ENCODE results near the gene MLPH. TPM values are rescaled to one million over a fixed set of nuclear protein-coding genes. Genes with fewer than 3 reads are reported as not detected.

Gene MLPH
- total RNA-seq, 1 experiment from 2014 or later: 237 TPM

DNA sequence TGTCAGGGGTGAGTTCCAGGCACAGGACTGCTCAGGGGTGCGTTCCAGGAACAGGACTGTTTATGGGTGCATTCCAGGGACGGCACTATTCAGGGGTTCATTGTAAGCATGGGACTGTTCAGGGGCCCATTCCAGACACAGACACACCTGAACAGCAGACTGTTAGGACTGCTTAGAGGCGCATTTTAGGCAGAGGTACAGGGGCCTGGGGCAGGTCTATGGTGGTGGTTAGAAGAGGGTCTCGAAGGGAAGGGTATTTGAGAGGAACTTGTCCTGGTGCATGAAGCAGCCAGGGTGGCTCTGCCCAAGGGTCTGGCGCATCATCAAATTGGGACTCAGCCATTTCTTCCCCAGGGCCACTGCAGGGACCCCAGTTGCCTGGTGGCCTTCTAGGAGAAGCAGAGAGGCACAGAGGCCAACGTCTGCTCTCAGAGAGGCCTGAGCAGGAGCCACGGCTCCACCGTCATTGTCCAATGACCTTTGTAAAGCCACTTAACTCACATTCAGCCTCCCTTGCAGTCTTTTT lies 14.8 kb upstream of the MLPH start:
- H3K36me3 ChIP-seq (ENCODE audit: low read depth): no peaks in the 10 kb centered on the region
- H3F3A ChIP-seq (ENCODE audit: insufficient read depth, low read depth): peaks cover 6% of the 10 kb centered on the region; the same call in 1 of the 2 replicates
- TF ChIP-seq EZH2 (IDR thresholded peaks at IDR 0.05; ENCODE audit: low read depth): no peak
- TF ChIP-seq, protein P1, sequence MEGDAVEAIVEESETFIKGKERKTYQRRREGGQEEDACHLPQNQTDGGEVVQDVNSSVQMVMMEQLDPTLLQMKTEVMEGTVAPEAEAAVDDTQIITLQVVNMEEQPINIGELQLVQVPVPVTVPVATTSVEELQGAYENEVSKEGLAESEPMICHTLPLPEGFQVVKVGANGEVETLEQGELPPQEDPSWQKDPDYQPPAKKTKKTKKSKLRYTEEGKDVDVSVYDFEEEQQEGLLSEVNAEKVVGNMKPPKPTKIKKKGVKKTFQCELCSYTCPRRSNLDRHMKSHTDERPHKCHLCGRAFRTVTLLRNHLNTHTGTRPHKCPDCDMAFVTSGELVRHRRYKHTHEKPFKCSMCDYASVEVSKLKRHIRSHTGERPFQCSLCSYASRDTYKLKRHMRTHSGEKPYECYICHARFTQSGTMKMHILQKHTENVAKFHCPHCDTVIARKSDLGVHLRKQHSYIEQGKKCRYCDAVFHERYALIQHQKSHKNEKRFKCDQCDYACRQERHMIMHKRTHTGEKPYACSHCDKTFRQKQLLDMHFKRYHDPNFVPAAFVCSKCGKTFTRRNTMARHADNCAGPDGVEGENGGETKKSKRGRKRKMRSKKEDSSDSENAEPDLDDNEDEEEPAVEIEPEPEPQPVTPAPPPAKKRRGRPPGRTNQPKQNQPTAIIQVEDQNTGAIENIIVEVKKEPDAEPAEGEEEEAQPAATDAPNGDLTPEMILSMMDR (conservative IDR thresholded peaks at IDR 0.05): no peak
- H3K79me2 ChIP-seq (ENCODE audit: low read depth): no peaks in the 10 kb centered on the region
- POLR2A ChIA-PET (ENCODE audit: unreplicated experiment): no interaction called here
- DNase-seq: no peak
- no peak overlapping the region for H3K4me3 ChIP-seq
- no peaks in the 10 kb centered on the region; the same call in 1 of the 2 replicates for H3K9me2 ChIP-seq (ENCODE audit: insufficient read depth)
- H3K4me1 ChIP-seq (replicated peaks; ENCODE audit: insufficient read depth): peaks cover 27% of the 10 kb centered on the region
- no peak overlapping the region for H3K27ac ChIP-seq
- H3K4me2 ChIP-seq: no peak overlapping the region
- no peak overlapping the region for H2AFZ ChIP-seq
- H3K27me3 ChIP-seq (ENCODE audit: insufficient read depth, low read depth): no peaks in the 10 kb centered on the region
- H3K9me3 ChIP-seq (ENCODE audit: insufficient read depth, low read depth): no peaks in the 10 kb centered on the region
- H4K20me1 ChIP-seq (ENCODE audit: insufficient read depth): no peaks in the 10 kb centered on the region
- CTCF ChIA-PET: interaction anchor here (0.6 to 2.7 kb wide), 7 partner anchors 17 to 307 kb away, joined by 3 to 22 read pairs (median 7); no protein-coding TSS in a partner anchor
- intact Hi-C loops (cut with micrococcal nuclease; ENCODE audit: unreplicated experiment): loop anchor here (5.0 kb wide), 1 partner anchor 180 kb away; no protein-coding TSS in a partner anchor
- no TSS peak for BruUV-seq (replicated peaks)

DNA sequence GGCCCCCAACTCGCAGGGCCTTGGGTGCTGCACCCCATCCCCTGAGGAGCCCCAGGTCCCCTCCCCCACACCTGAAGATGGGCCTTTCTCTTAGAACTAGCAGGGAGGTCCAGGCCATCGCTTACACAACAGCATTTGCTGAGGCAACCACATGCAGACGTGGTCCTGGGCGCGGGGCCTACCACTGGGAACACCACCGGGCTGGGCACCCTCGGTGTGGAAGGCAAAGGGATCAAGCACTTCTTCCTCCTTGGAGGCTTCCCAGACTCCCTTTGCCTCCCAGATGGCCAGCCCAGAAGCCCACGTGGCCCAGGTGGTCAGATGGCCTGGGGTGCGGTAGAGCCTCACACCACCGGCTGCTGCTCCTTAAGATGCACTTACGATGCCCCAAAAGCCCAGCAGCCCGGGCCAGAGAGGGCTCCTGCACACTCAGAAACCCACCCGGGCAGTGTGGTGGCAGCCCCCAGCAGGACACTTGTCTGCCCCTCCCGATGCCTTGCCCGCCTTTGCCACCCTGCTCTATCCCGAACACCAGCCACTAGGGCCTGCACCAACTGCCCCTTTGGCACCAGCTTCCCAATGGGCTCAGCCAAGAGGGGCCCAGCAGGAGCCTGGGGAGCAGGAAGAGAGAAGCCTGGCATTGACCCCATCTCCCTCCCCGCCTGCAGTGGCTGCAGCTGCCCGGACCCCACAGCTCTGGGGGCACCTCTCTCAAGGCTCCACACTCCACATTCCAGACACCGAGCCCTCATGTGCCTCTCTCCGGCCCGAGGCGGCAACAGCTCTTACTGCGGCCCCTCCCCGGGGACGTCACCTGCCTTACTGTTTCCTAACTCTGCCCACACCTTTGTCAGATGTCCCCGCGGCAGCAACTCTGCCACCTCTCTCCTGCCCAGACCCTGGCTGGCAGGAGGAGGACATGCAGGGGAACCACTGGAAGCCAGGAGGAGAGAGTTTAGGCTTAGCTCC lies 13.9 kb upstream of the MLPH start:
- peaks cover 5% of the 10 kb centered on the region; the same call in 1 of the 2 replicates for H3F3A ChIP-seq (ENCODE audit: insufficient read depth, low read depth)
- no peaks in the 10 kb centered on the region for H3K36me3 ChIP-seq (ENCODE audit: low read depth)
- H2AFZ ChIP-seq: no peak overlapping the region
- H3K9me3 ChIP-seq (ENCODE audit: insufficient read depth, low read depth): no peaks in the 10 kb centered on the region
- no peak overlapping the region for H3K27ac ChIP-seq
- H3K9me2 ChIP-seq (ENCODE audit: insufficient read depth): no peaks in the 10 kb centered on the region; the same call in 1 of the 2 replicates
- POLR2A ChIA-PET (ENCODE audit: unreplicated experiment): interaction anchor here (0.5 to 1.6 kb wide), 10 partner anchors 7 to 189 kb away, joined by 3 to 11 read pairs (median 6); no protein-coding TSS in a partner anchor
- no peaks in the 10 kb centered on the region for H4K20me1 ChIP-seq (ENCODE audit: insufficient read depth)
- H3K4me2 ChIP-seq: no peak overlapping the region
- H3K4me3 ChIP-seq: no peak overlapping the region
- CTCF ChIA-PET: interaction anchor here (0.6 to 1.6 kb wide), 5 partner anchors 9 to 1133 kb away, joined by 3 to 10 read pairs (median 3); no protein-coding TSS in a partner anchor
- no TSS peak for BruUV-seq (replicated peaks)
- H3K4me1 ChIP-seq (replicated peaks; ENCODE audit: insufficient read depth): peaks cover 25% of the 10 kb centered on the region
- H3K27me3 ChIP-seq (ENCODE audit: insufficient read depth, low read depth): no peaks in the 10 kb centered on the region
- intact Hi-C loops (cut with micrococcal nuclease; ENCODE audit: unreplicated experiment): loop anchor here (5.0 kb wide), 1 partner anchor 181 kb away; no protein-coding TSS in a partner anchor
- H3K79me2 ChIP-seq (ENCODE audit: low read depth): no peaks in the 10 kb centered on the region
- DNase-seq: peak in 1 of 2 experiments; percentile 71
- TF ChIP-seq, protein P1 (conservative IDR thresholded peaks at IDR 0.05): no peak
- no peak for TF ChIP-seq EZH2 (IDR thresholded peaks at IDR 0.05; ENCODE audit: low read depth)

DNA sequence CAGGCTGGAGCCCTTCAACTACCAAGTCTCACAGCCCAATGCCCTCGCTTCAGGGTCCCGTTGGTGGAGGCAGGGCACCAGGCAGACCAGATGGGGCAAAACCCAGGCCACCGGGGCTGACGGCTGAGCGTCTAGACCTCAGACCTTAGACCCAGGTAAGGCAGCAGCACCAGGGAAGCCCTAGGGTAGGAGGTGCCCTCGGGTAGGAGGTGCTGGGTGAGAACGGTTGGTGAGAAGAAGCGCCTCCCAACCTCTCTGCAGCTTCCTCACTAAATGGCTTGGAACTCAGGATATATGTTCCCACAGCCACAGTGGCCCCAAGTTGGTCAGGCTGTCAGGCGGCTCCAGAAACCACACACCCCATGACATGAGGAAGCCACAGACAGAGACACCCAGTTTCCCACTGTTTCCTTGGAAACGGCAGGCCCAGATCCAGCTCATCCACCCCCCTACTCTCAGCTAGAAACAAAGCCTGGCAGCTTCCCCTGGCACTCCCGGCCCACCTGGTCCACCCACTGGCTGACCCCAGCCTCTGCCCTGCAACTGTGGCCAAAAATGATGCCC lies 13.1 kb upstream of the MLPH start:
- H3K4me3 ChIP-seq: peak overlapping the region; percentile 63; the same call in 1 of the 2 replicates
- no peaks in the 10 kb centered on the region for H3K9me3 ChIP-seq (ENCODE audit: insufficient read depth, low read depth)
- peaks cover 5% of the 10 kb centered on the region; the same call in 1 of the 2 replicates for H3F3A ChIP-seq (ENCODE audit: insufficient read depth, low read depth)
- H3K27ac ChIP-seq: peak overlapping the region; percentile 79; the same call in 1 of the 2 replicates
- no peaks in the 10 kb centered on the region for H3K79me2 ChIP-seq (ENCODE audit: low read depth)
- H3K9me2 ChIP-seq (ENCODE audit: insufficient read depth): no peaks in the 10 kb centered on the region; the same call in 1 of the 2 replicates
- TF ChIP-seq EZH2 (IDR thresholded peaks at IDR 0.05; ENCODE audit: low read depth): no peak
- TF ChIP-seq, protein P1 (conservative IDR thresholded peaks at IDR 0.05): no peak
- ChIA-PET POLR2A (ENCODE audit: unreplicated experiment) (interaction anchor here (0.5 to 1.6 kb wide), 12 partner anchors 8 to 287 kb away, joined by 3 to 8 read pairs (median 4); no protein-coding TSS in a partner anchor), CTCF (interaction anchor here (0.6 to 1.6 kb wide), 6 partner anchors 9 to 1133 kb away, joined by 3 to 10 read pairs (median 3); no protein-coding TSS in a partner anchor)
- no peaks in the 10 kb centered on the region for H3K36me3 ChIP-seq (ENCODE audit: low read depth)
- H4K20me1 ChIP-seq (ENCODE audit: insufficient read depth): no peaks in the 10 kb centered on the region
- peak in 1 of 2 experiments; percentile 72 for DNase-seq
- TSS peak; percentile 77 for BruUV-seq (replicated peaks)
- intact Hi-C loops (cut with micrococcal nuclease; ENCODE audit: unreplicated experiment): loop anchor here (1.0 to 5.0 kb wide), 2 partner anchors 27 to 182 kb away; no protein-coding TSS in a partner anchor
- H2AFZ ChIP-seq: no peak overlapping the region
- H3K27me3 ChIP-seq (ENCODE audit: insufficient read depth, low read depth): no peaks in the 10 kb centered on the region
- peak overlapping the region; percentile 88 for H3K4me2 ChIP-seq
- peaks cover 25% of the 10 kb centered on the region for H3K4me1 ChIP-seq (replicated peaks; ENCODE audit: insufficient read depth)

Data from PC-9 (cell line).